Activated naive CD4-positive, alpha-beta T cell treated with anti-CD3 and anti-CD28 coated beads, Interleukin-2, amount 50 U/mL, for 24 hours (primary cell): ENCODE measurements around the gene PARP3.

ENCODE experiments used
- H3K27ac Mint-ChIP-seq: one replicate; pipeline ENCODE4 v1.8.0; 2021; ENCODE audit warnings: mild to moderate bottlenecking, mixed read lengths
- H3K27me3 Mint-ChIP-seq: one replicate; pipeline ENCODE4 v1.8.0; 2021; ENCODE audit warnings: mixed read lengths
- H3K36me3 Mint-ChIP-seq: one replicate; pipeline ENCODE4 v1.8.0; 2021; ENCODE audit warnings: mixed read lengths
- H3K4me1 Mint-ChIP-seq: one replicate; pipeline ENCODE4 v1.8.0; 2021; ENCODE audit warnings: mixed read lengths
- H3K4me3 Mint-ChIP-seq: one replicate; pipeline ENCODE4 v1.8.0; 2021; ENCODE audit warnings: mild to moderate bottlenecking, mixed read lengths
- H3K9me3 Mint-ChIP-seq: one replicate; pipeline ENCODE4 v1.8.0; 2021; ENCODE audit warnings: mixed read lengths

PARP3 gene

DNA sequence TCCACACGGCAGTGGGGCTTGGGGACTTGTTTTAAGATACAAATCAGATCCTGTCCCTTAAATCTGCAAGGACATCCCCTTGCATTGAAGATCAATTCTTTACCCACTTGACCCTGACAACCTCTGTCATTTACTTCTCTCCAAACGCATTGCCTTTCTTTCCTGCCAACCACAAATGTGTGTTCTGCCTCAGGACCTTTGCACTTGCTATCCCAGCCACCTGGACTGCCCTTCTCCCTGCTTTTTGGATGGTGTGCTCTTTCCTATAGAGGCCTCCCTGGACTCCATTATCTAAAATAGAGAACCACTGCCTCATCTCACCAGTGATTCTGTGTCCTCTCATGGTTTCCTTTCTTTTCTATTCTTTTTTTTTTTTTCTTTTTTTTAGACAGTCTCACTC is 55.0 kb downstream of the PARP3 start:
- Mint-ChIP-seq H3K9me3 (no peaks in the 10 kb centered on the region), H3K36me3 (peaks cover 21% of the 10 kb centered on the region), H3K27ac (no peak overlapping the region), H3K4me3 (no peak overlapping the region), H3K27me3 (no peaks in the 10 kb centered on the region), H3K4me1 (peaks cover 32% of the 10 kb centered on the region)

DNA sequence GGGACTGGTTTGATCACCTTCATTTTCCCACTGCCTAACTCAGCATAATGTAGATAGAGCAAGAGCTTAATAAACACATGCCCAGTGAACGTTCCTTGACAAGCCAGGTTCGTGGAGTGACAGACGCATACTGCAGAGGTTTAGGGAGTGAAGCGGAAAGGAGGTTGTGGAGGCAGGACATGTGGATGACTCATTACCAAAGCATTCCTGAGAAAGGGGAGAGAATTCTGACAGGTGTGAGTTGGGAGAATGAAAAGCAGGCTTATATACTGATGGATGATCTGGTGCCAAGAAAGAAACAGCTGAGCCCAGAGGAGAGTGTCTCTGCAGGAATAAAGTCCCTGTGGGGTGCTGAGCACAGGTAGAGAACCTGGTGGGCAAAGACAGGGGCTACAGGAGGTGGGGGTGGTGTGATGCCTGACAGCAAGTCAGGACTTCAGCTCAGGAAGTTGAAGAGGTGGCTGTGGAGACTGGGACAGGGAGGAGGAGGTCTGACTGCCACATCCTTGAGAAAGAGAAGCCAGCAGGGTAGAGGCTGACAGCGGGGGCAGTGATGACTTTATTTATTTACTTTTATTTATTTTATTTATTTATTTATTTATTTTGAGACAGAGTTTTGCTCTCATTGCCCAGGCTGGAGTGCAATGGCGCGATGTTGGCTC is 55.9 kb downstream of the PARP3 start:
- Mint-ChIP-seq H3K36me3 (peaks cover 20% of the 10 kb centered on the region), H3K27me3 (no peaks in the 10 kb centered on the region), H3K4me3 (no peak overlapping the region), H3K27ac (peak overlapping the region; percentile 20), H3K9me3 (no peaks in the 10 kb centered on the region), H3K4me1 (peaks cover 26% of the 10 kb centered on the region)
